ENCODE results near the gene PPFIA4.

PPFIA4 gene

DNA sequence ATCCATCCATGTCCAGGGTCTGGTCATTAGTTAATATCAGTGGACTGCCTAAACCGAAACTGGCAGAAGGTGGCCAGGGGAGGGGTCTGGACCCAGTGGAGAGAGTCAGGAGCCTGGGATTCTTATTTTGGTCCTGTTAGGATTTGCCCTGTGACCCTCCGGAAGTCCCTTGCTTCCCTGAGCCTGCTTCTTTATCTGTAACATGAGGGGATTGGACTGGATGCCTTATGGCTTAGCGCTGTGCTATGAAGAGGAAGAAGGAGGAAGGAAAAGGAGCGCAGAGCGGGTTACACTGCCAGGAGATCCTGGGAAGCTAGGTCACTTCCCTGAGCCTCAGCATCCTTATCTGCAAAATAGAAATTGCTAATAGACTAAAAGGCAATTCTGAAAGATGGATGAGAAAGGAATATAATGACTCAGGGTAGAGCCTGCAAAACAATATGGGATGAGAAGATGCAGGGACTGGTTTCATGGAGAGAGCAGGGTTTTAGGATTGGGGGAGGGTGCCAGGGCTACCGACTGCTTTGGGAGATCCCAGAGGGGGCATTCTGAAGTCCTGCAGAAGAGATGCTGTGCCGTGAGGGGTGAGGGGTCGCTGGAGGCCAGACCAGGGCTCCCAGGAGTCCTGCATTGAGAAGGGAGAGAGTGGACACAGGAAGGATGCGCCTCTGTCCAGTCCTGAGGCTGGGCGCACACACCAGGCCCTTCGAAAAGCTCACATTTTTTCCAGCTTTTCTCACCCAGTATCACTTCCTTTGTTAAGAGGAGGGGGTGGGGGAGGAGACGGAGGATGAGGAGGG lies 100.8 kb downstream of the PPFIA4 start:
- DNase-seq (ENCODE audit: low read depth) = no peak

DNA sequence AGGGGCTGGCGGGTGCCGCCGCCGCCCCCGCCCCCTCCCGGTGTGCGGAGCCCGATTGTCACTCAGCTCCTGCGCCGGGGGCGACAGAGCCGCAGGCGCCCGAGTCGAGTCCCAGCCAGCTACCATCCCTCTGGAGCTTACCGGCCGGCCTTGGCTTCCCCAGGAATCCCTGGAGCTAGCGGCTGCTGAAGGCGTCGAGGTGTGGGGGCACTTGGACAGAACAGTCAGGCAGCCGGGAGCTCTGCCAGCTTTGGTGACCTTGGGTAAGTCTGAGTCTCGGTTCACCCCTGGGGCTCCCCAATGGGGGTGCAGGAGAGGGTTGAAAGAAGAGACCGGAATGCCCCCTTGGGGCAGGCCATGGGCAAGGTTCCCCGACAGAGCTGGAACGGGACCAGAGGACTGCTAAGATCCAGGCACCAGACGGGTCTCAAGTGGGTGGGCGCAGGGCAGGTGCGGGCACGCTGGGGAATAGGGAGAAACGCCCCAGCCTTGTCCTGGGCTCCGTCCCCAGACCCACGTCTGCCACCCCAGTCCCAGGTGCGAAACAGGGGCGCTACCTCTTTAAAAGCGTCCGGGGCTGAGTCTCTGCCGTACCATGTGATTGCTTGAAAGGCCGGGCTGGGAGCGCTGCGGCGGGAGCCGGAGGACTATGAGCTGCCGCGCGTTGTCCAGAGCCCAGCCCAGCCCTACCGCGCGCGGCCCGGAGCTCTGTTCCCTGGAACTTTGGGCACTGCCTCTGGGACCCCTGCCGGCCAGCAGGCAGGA lies 101.6 kb downstream of the PPFIA4 start, which contains the start of gene ADORA1:
ADORA1 (plus strand) TSS at position 61 of the 765 bp plus-strand sequence. CDS start 1,116 bp downstream, outside the sequence.
- peak; percentile 43 for DNase-seq (ENCODE audit: low read depth)

DNA sequence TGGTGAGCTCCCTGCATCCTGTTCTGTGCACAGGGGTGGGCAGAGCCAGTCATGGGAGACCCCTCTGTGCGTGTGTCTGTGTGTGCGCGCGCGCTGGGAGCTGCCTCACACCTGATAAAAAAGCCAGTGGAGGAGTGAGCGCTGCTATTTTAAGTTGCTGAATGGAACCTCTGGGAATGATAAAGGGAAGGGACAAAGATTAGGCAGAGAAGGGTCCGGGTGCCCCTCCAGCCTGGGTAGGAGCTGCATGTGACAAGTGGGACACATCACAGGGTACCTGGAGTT lies 102.1 kb downstream of the PPFIA4 start:
- DNase-seq (ENCODE audit: low read depth) = no peak
